HepG2 (cell line): ENCODE data around the gene ZBTB46. TPM values are rescaled to one million over a fixed set of nuclear protein-coding genes. Genes with fewer than 3 reads are reported as not detected.

Experiments
- AGO2 ChIP-seq: fragments of 200-400 bp; formaldehyde crosslinking; optimal IDR thresholded peaks from 2 replicates; pipeline ENCODE3; 2017; ENCODE audit warnings: mild to moderate bottlenecking, low read depth, low read length, moderate library complexity
- ELF3 ChIP-seq: IDR thresholded peaks from 2 replicates; pipeline ENCODE4 v1.6.1; 2016; ENCODE audit warnings: missing genetic modification reagents, missing compliant biosample characterization
- ERF ChIP-seq: IDR thresholded peaks from 2 replicates; pipeline ENCODE4 v1.6.1; 2018; ENCODE audit warnings: missing biosample characterization, missing genetic modification reagents
- JDP2 ChIP-seq: sonication (generic); formaldehyde crosslinking; IDR thresholded peaks from 2 replicates; pipeline ENCODE4 v1.8.1; 2022; ENCODE audit warnings: missing genetic modification reagents, borderline replicate concordance
- KMT2A ChIP-seq: sonication (generic); formaldehyde crosslinking; IDR thresholded peaks from 2 replicates; pipeline ENCODE4 v1.4.0; 2020; ENCODE audit warnings: missing genetic modification reagents
- MBNL3 ChIP-seq: fragments of 250-450 bp; sonication (Bioruptor Pico); conservative IDR thresholded peaks from 2 replicates; pipeline ENCODE4 v1.8.0; 2022; ENCODE audit warnings: mild to moderate bottlenecking, inconsistent platforms
- MEIS2 ChIP-seq: sonication (generic); formaldehyde crosslinking; IDR thresholded peaks from 2 replicates; pipeline ENCODE4 v1.9.0; 2021; ENCODE audit warnings: mild to moderate bottlenecking, missing genetic modification reagents
- MYNN ChIP-seq: sonication (generic); formaldehyde crosslinking; IDR thresholded peaks from 2 replicates; pipeline ENCODE4 v1.4.0; 2020; ENCODE audit warnings: mild to moderate bottlenecking, low read depth, missing genetic modification reagents
- NFYC ChIP-seq: IDR thresholded peaks from 2 replicates; pipeline ENCODE4 v1.6.1; 2016; ENCODE audit warnings: missing genetic modification reagents, missing compliant biosample characterization
- PHF21A ChIP-seq: sonication (generic); formaldehyde crosslinking; IDR thresholded peaks from 2 replicates; pipeline ENCODE4 v1.5.0; 2020; ENCODE audit warnings: mild to moderate bottlenecking, missing genetic modification reagents
- PRMT3 ChIP-seq: sonication (generic); formaldehyde crosslinking; IDR thresholded peaks from 2 replicates; pipeline ENCODE4 v1.8.1; 2022; ENCODE audit warnings: low read depth, mild to moderate bottlenecking, moderate library complexity, missing genetic modification reagents, borderline replicate concordance
- SMARCE1 ChIP-seq: fragments of 450-650 bp; IDR thresholded peaks from 2 replicates; pipeline ENCODE4 v1.6.1; 2017; ENCODE audit warnings: borderline replicate concordance
- ZBTB8A ChIP-seq: sonication (generic); formaldehyde crosslinking; IDR thresholded peaks from 2 replicates; pipeline ENCODE4 v1.4.0; 2020; ENCODE audit warnings: mild to moderate bottlenecking, low read depth, missing genetic modification reagents, borderline replicate concordance
- ZFX ChIP-seq: sonication (generic); formaldehyde crosslinking; IDR thresholded peaks from 2 replicates; pipeline ENCODE4 v1.4.0; 2020; ENCODE audit warnings: mild to moderate bottlenecking, low read depth, missing genetic modification reagents, moderate library complexity
- ZKSCAN1 ChIP-seq: fragments of 150-350 bp; IDR thresholded peaks from 2 replicates; pipeline ENCODE4 v1.6.1; 2014; ENCODE audit warnings: low read length
- ZNF160 ChIP-seq: sonication (generic); formaldehyde crosslinking; IDR thresholded peaks from 2 replicates; pipeline ENCODE4 v1.8.0; 2022; ENCODE audit warnings: mild to moderate bottlenecking, inconsistent platforms, missing genetic modification reagents
- ZNF20 ChIP-seq: sonication (generic); formaldehyde crosslinking; IDR thresholded peaks from 2 replicates; pipeline ENCODE4 v1.4.0; 2020; ENCODE audit warnings: mild to moderate bottlenecking, moderate library complexity, missing genetic modification reagents
- ZNF501 ChIP-seq: sonication (generic); formaldehyde crosslinking; IDR thresholded peaks from 2 replicates; pipeline ENCODE4 v1.5.1; 2020; ENCODE audit warnings: mild to moderate bottlenecking, moderate library complexity, missing genetic modification reagents
- polyA plus RNA-seq, 8 experiments: library from polyadenylated mRNA; depleted of rRNA in 3 of 8; stranded (reverse) in 7 of 8; unstranded in 1 of 8; fragments of >200 nt; fragmentation: Illumina TruSeq in 4 of 8; extraction: Trizol in 4 of 8; gene quantifications; 2 replicates each; pipeline versions ENCODE4 v1.2.1 to v1.2.3, GENCODE V29; 2011 to 2016; ENCODE audit warnings: low read depth in 4 of 8, missing spikeins in 1 of 8, mixed read lengths in 1 of 8; ENCODE audit not compliant: insufficient read depth in 1 of 8
- total RNA-seq, 5 experiments: library from RNA; depleted of rRNA; stranded (reverse); fragments of >200 nt; fragmentation: Illumina TruSeq; extraction: Trizol; gene quantifications; 2 replicates each; pipeline ENCODE4 v1.2.3, GENCODE V29; 2016; ENCODE audit warnings: low read depth in 1 of 5
- TF ChIP-seq, protein P1 (sequence below): sonication (generic); formaldehyde crosslinking; IDR thresholded peaks from 2 replicates; pipeline ENCODE4 v1.4.0; 2020; ENCODE audit warnings: low read depth, missing genetic modification reagents
- TF ChIP-seq, protein P2 (sequence below): sonication (generic); formaldehyde crosslinking; IDR thresholded peaks from 2 replicates; pipeline ENCODE4 v1.4.0; 2020; ENCODE audit warnings: missing genetic modification reagents, borderline replicate concordance
- TF ChIP-seq, protein P3 (sequence below): fragments of 450-650 bp; IDR thresholded peaks from 2 replicates; pipeline ENCODE4 v1.6.1; 2016

Gene ZBTB46
- total and polyA plus RNA-seq, 2 of the 13 experiments (the other 11 are each of a cell fraction or from before 2014, with no cell fraction given), result 1.6 to 13.5 TPM

DNA sequence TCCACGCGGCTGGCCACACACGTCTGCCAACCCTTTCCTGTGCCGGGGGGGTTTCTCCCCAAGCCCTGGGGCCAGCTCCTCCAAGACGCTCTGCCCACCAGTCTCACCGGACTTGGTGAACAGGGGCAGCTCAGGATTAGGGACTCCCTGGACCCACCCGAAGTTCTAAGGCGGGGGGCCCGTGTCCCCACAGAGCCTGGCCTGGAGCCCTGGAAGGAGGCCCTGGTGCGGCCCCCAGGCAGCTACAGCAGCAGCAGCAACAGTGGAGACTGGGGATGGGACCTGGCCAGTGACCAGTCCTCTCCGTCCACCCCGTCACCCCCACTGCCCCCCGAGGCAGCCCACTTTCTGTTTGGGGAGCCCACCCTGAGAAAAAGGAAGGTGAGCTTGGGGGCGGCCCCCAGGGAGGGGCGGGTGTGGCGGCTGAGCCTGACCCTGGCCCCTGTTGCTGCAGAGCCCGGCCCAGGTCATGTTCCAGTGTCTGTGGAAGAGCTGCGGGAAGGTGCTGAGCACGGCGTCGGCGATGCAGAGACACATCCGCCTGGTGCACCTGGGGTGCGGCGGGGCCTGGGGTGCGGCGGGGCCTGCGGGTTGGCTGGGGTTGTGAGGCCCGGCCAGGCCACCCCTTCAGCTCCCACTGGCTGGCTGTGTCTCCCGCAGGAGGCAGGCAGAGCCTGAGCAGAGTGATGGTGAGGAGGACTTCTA lies 89.2 kb downstream of the ZBTB46 start (continued):
- no peak for TF ChIP-seq PRMT3
- TF ChIP-seq NFYC (CRISPR knock-in tag), result no peak
- no peak for TF ChIP-seq MBNL3 (CRISPR knock-in tag)
- no peak for TF ChIP-seq MEIS2 (CRISPR knock-in tag)
- TF ChIP-seq PHF21A (CRISPR knock-in tag), result no peak
- TF ChIP-seq ERF, result no peak
- no peak for TF ChIP-seq MYNN (CRISPR knock-in tag)
- TF ChIP-seq JDP2, result no peak
- no peak for TF ChIP-seq ZKSCAN1
- TF ChIP-seq KMT2A (CRISPR knock-in tag), result no peak
- peak; percentile 73 for TF ChIP-seq AGO2
- TF ChIP-seq, protein P1, sequence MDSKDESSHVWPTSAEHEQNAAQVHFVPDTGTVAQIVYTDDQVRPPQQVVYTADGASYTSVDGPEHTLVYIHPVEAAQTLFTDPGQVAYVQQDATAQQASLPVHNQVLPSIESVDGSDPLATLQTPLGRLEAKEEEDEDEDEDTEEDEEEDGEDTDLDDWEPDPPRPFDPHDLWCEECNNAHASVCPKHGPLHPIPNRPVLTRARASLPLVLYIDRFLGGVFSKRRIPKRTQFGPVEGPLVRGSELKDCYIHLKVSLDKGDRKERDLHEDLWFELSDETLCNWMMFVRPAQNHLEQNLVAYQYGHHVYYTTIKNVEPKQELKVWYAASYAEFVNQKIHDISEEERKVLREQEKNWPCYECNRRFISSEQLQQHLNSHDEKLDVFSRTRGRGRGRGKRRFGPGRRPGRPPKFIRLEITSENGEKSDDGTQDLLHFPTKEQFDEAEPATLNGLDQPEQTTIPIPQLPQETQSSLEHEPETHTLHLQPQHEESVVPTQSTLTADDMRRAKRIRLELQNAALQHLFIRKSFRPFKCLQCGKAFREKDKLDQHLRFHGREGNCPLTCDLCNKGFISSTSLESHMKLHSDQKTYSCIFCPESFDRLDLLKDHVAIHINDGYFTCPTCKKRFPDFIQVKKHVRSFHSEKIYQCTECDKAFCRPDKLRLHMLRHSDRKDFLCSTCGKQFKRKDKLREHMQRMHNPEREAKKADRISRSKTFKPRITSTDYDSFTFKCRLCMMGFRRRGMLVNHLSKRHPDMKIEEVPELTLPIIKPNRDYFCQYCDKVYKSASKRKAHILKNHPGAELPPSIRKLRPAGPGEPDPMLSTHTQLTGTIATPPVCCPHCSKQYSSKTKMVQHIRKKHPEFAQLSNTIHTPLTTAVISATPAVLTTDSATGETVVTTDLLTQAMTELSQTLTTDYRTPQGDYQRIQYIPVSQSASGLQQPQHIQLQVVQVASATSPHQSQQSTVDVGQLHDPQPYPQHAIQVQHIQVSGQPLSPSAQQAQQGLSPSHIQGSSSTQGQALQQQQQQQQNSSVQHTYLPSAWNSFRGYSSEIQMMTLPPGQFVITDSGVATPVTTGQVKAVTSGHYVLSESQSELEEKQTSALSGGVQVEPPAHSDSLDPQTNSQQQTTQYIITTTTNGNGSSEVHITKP (CRISPR knock-in tag), result no peak
- TF ChIP-seq ZBTB8A (CRISPR knock-in tag), result no peak
- TF ChIP-seq ZFX (CRISPR knock-in tag), result no peak
- no peak for TF ChIP-seq ZNF501
- TF ChIP-seq, protein P2, sequence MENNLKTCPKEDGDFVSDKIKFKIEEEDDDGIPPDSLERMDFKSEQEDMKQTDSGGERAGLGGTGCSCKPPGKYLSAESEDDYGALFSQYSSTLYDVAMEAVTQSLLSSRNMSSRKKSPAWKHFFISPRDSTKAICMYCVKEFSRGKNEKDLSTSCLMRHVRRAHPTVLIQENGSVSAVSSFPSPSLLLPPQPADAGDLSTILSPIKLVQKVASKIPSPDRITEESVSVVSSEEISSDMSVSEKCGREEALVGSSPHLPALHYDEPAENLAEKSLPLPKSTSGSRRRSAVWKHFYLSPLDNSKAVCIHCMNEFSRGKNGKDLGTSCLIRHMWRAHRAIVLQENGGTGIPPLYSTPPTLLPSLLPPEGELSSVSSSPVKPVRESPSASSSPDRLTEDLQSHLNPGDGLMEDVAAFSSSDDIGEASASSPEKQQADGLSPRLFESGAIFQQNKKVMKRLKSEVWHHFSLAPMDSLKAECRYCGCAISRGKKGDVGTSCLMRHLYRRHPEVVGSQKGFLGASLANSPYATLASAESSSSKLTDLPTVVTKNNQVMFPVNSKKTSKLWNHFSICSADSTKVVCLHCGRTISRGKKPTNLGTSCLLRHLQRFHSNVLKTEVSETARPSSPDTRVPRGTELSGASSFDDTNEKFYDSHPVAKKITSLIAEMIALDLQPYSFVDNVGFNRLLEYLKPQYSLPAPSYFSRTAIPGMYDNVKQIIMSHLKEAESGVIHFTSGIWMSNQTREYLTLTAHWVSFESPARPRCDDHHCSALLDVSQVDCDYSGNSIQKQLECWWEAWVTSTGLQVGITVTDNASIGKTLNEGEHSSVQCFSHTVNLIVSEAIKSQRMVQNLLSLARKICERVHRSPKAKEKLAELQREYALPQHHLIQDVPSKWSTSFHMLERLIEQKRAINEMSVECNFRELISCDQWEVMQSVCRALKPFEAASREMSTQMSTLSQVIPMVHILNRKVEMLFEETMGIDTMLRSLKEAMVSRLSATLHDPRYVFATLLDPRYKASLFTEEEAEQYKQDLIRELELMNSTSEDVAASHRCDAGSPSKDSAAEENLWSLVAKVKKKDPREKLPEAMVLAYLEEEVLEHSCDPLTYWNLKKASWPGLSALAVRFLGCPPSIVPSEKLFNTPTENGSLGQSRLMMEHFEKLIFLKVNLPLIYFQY, result no peak
- TF ChIP-seq, protein P3, sequence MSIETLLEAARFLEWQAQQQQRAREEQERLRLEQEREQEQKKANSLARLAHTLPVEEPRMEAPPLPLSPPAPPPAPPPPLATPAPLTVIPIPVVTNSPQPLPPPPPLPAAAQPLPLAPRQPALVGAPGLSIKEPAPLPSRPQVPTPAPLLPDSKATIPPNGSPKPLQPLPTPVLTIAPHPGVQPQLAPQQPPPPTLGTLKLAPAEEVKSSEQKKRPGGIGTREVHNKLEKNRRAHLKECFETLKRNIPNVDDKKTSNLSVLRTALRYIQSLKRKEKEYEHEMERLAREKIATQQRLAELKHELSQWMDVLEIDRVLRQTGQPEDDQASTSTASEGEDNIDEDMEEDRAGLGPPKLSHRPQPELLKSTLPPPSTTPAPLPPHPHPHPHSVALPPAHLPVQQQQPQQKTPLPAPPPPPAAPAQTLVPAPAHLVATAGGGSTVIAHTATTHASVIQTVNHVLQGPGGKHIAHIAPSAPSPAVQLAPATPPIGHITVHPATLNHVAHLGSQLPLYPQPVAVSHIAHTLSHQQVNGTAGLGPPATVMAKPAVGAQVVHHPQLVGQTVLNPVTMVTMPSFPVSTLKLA, result no peak
- TF ChIP-seq ZNF20 (CRISPR knock-in tag), result no peak
- no peak for TF ChIP-seq SMARCE1
- no peak for TF ChIP-seq ZNF160 (CRISPR knock-in tag)
- no peak for TF ChIP-seq ELF3 (CRISPR knock-in tag)
